ENCODE measurements around the gene SYNGAP1. TPM values are rescaled to one million over a fixed set of nuclear protein-coding genes. Genes with fewer than 3 reads are reported as not detected.

SYNGAP1 gene
- total RNA-seq, 1 experiment from 2014 or later: 29.0 TPM

DNA sequence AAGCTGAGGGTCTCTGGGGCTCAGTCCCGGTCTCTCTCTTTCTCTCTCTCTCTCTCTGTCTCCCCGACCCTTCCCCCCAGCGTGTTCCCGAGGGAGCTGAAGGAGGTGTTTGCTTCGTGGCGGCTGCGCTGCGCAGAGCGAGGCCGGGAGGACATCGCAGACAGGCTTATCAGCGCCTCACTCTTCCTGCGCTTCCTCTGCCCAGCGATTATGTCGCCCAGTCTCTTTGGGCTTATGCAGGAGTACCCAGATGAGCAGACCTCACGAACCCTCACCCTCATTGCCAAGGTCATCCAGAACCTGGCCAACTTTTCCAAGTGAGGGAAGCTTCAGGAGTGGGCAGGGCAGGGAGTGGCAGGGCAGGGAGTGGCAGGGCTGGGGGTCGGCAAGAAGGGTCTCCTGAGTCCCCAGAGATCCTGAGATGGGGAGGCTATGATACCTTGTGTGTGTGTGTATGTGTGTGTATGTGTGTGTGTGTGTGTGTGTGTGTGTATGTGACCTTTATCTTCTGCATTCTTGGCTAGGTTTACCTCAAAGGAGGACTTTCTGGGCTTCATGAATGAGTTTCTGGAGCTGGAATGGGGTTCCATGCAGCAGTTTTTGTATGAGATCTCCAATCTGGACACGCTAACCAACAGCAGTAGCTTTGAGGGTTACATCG lies 20.9 kb downstream of the SYNGAP1 start:
- CTCF ChIA-PET: no interaction called here
- Histone ChIP-seq H3K9me3 (ENCODE audit: control insufficient read depth, insufficient read depth, low read depth, low read length) (no peaks in the 10 kb centered on the region), H3K4me3 (ENCODE audit: low read depth in 2 of 2, low read length in 2 of 2) (no peak overlapping the region), H3K27ac (ENCODE audit: low read length) (no peak overlapping the region), H3K4me1 (ENCODE audit: control insufficient read depth, insufficient read depth, low read length) (no peaks in the 10 kb centered on the region), H3K36me3 (ENCODE audit: control insufficient read depth, insufficient read depth, low read length) (peaks cover 3% of the 10 kb centered on the region; the same call in 1 of the 2 replicates), H3K27me3 (ENCODE audit: control insufficient read depth, insufficient read depth, low read length) (no peaks in the 10 kb centered on the region)
- ATAC-seq (no peak), DNase-seq (ENCODE audit: low read depth, low spot score) (no peak)
- intact Hi-C loops (cut with micrococcal nuclease; ENCODE audit: unreplicated experiment): no loop called here
- in situ Hi-C loops (cut with HindIII; ENCODE audit: low pct_unique_long_range_greater_than_20kb, low sequenced_read_pairs): no loop called here
- no TSS peak for BruUV-seq (replicated peaks)
- TF ChIP-seq, protein P1, sequence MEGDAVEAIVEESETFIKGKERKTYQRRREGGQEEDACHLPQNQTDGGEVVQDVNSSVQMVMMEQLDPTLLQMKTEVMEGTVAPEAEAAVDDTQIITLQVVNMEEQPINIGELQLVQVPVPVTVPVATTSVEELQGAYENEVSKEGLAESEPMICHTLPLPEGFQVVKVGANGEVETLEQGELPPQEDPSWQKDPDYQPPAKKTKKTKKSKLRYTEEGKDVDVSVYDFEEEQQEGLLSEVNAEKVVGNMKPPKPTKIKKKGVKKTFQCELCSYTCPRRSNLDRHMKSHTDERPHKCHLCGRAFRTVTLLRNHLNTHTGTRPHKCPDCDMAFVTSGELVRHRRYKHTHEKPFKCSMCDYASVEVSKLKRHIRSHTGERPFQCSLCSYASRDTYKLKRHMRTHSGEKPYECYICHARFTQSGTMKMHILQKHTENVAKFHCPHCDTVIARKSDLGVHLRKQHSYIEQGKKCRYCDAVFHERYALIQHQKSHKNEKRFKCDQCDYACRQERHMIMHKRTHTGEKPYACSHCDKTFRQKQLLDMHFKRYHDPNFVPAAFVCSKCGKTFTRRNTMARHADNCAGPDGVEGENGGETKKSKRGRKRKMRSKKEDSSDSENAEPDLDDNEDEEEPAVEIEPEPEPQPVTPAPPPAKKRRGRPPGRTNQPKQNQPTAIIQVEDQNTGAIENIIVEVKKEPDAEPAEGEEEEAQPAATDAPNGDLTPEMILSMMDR (IDR thresholded peaks at IDR 0.05): no peak
- TF ChIP-seq SIN3A (IDR thresholded peaks at IDR 0.05; ENCODE audit: borderline replicate concordance, insufficient read depth, low read depth, low read length): no peak
- POLR2A ChIA-PET: interaction anchor here (0.5 kb wide), 1 partner anchor 129 kb away, joined by 3 read pairs; no protein-coding TSS in a partner anchor

DNA sequence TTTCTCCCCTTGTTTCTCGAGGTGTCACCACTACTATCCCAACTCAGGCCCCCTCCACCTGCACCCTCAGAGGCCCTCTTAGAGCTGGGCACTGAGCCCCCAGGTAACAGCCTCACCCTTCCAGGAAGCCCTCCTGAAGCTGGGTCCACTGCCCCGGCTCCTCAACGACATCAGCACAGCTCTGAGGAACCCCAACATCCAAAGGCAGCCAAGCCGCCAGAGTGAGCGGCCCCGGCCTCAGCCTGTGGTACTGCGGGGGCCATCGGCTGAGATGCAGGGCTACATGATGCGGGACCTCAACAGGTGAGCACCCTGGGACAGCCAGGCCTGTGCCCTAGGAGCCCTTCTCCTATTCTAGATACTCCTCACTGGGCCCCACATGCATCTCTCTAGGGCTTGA lies 21.6 kb downstream of the SYNGAP1 start:
- ATAC-seq (peak; percentile 9; the same call in 1 of the 2 replicates), DNase-seq (ENCODE audit: low read depth, low spot score) (no peak)
- ChIA-PET CTCF (no interaction called here), POLR2A (no interaction called here)
- in situ Hi-C loops (cut with HindIII; ENCODE audit: low pct_unique_long_range_greater_than_20kb, low sequenced_read_pairs) (no loop called here), intact Hi-C loops (cut with micrococcal nuclease; ENCODE audit: unreplicated experiment) (no loop called here)
- Histone ChIP-seq H3K9me3 (ENCODE audit: control insufficient read depth, insufficient read depth, low read depth, low read length) (no peaks in the 10 kb centered on the region), H3K4me3 (ENCODE audit: low read depth in 2 of 2, low read length in 2 of 2) (no peak overlapping the region), H3K27ac (ENCODE audit: low read length) (no peak overlapping the region), H3K36me3 (ENCODE audit: control insufficient read depth, insufficient read depth, low read length) (no peaks in the 10 kb centered on the region; the same call in 1 of the 2 replicates), H3K4me1 (ENCODE audit: control insufficient read depth, insufficient read depth, low read length) (no peaks in the 10 kb centered on the region), H3K27me3 (ENCODE audit: control insufficient read depth, insufficient read depth, low read length) (no peaks in the 10 kb centered on the region)
- no TSS peak for BruUV-seq (replicated peaks)
- TF ChIP-seq SIN3A (IDR thresholded peaks at IDR 0.05; ENCODE audit: borderline replicate concordance, insufficient read depth, low read depth, low read length) (no peak), TCF7L2 (IDR thresholded peaks at IDR 0.05; ENCODE audit: low read depth, low read length) (no peak), POLR2AphosphoS5 (IDR thresholded peaks at IDR 0.05; ENCODE audit: low read depth, low read length) (no peak)
- TF ChIP-seq, protein P2, sequence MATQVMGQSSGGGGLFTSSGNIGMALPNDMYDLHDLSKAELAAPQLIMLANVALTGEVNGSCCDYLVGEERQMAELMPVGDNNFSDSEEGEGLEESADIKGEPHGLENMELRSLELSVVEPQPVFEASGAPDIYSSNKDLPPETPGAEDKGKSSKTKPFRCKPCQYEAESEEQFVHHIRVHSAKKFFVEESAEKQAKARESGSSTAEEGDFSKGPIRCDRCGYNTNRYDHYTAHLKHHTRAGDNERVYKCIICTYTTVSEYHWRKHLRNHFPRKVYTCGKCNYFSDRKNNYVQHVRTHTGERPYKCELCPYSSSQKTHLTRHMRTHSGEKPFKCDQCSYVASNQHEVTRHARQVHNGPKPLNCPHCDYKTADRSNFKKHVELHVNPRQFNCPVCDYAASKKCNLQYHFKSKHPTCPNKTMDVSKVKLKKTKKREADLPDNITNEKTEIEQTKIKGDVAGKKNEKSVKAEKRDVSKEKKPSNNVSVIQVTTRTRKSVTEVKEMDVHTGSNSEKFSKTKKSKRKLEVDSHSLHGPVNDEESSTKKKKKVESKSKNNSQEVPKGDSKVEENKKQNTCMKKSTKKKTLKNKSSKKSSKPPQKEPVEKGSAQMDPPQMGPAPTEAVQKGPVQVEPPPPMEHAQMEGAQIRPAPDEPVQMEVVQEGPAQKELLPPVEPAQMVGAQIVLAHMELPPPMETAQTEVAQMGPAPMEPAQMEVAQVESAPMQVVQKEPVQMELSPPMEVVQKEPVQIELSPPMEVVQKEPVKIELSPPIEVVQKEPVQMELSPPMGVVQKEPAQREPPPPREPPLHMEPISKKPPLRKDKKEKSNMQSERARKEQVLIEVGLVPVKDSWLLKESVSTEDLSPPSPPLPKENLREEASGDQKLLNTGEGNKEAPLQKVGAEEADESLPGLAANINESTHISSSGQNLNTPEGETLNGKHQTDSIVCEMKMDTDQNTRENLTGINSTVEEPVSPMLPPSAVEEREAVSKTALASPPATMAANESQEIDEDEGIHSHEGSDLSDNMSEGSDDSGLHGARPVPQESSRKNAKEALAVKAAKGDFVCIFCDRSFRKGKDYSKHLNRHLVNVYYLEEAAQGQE (IDR thresholded peaks at IDR 0.05; ENCODE audit: insufficient read depth in 1 of 2, low read depth in 2 of 2, low read length in 1 of 2): no peak
- TF ChIP-seq, protein P1 (IDR thresholded peaks at IDR 0.05): no peak

Measured in Panc1 (cell line).